Right atrium auricular region (tissue), 2 donors: ENCODE data around the gene PCDHB5. TPM values are rescaled to one million over a fixed set of nuclear protein-coding genes. Genes with fewer than 3 reads are reported as not detected.

Experiments
- total RNA-seq, 2 donors: library from RNA; depleted of rRNA; stranded (reverse); fragments of >200 nt; gene quantifications; one replicate each; pipeline ENCODE4 v1.1.0, GENCODE V29; 2016

The PCDHB5 gene
- total RNA-seq, 2 donors from 2014 or later: 3.8 to 4.3 TPM

Other genes with a start within 250 kb of the PCDHB5 start
- gene PCDHAC1, start 208.9 kb upstream of the PCDHB5 start, total RNA-seq: under 1 TPM; 0.26 to 0.51 TPM
- gene PCDHAC2, start 168.7 kb upstream of the PCDHB5 start, total RNA-seq: 1 to 10 TPM; 3.7 to 4.1 TPM
- not detected for gene PCDHB1, start 83.8 kb upstream of the PCDHB5 start, total RNA-seq
- 1 to 10 TPM; 1.8 to 2.2 TPM for gene PCDHB2, start 40.6 kb upstream of the PCDHB5 start, total RNA-seq
- gene PCDHB3, start 34.7 kb upstream of the PCDHB5 start, total RNA-seq: under 1 TPM; 0.63 to 0.83 TPM
- gene PCDHB4, start 13.4 kb upstream of the PCDHB5 start, total RNA-seq: 1 to 10 TPM; 1.6 to 2.6 TPM
- gene PCDHB6, start 14.9 kb downstream of the PCDHB5 start, total RNA-seq: under 1 TPM; 0.12 to 0.33 TPM
- gene PCDHB7, start 37.4 kb downstream of the PCDHB5 start, total RNA-seq: 1 to 10 TPM; 1.0 to 1.4 TPM
- 1 to 10 TPM in 1 of 2 donors, under 1 TPM in 1; 0.90 to 1.7 TPM for gene PCDHB8, start 42.6 kb downstream of the PCDHB5 start, total RNA-seq
- 1 to 10 TPM; 5.3 TPM for gene PCDHB16, start 47.2 kb downstream of the PCDHB5 start, total RNA-seq
- 1 to 10 TPM; 1.7 to 2.5 TPM for gene PCDHB9, start 52.0 kb downstream of the PCDHB5 start, total RNA-seq
- gene PCDHB10, start 57.1 kb downstream of the PCDHB5 start, total RNA-seq: 1 to 10 TPM; 2.0 to 2.5 TPM
- gene PCDHB11, start 64.4 kb downstream of the PCDHB5 start, total RNA-seq: 1 to 10 TPM; 1.8 to 2.4 TPM
- gene PCDHB12, start 73.5 kb downstream of the PCDHB5 start, total RNA-seq: 1 to 10 TPM; 1.8 to 2.3 TPM
- 1 to 10 TPM; 4.2 to 5.0 TPM for gene PCDHB13, start 78.7 kb downstream of the PCDHB5 start, total RNA-seq
- gene PCDHB14, start 88.1 kb downstream of the PCDHB5 start, total RNA-seq: 1 to 10 TPM; 4.3 to 5.1 TPM
- 1 to 10 TPM; 3.2 to 5.3 TPM for gene PCDHB15, start 110.2 kb downstream of the PCDHB5 start, total RNA-seq
- gene SLC25A2, start 168.8 kb downstream of the PCDHB5 start, total RNA-seq: not detected
- gene TAF7, start 185.6 kb downstream of the PCDHB5 start, total RNA-seq: 10 to 100 TPM; 73.9 to 82.6 TPM
- gene PCDHGA1, start 195.3 kb downstream of the PCDHB5 start, total RNA-seq: 1 to 10 TPM; 1.4 to 2.0 TPM
- gene PCDHGA2, start 203.6 kb downstream of the PCDHB5 start, total RNA-seq: 1 to 10 TPM; 7.5 to 7.7 TPM
- gene PCDHGA3, start 208.6 kb downstream of the PCDHB5 start, total RNA-seq: 1 to 10 TPM; 7.0 to 8.9 TPM
- 1 to 10 TPM; 2.4 to 3.3 TPM for gene PCDHGB1, start 214.9 kb downstream of the PCDHB5 start, total RNA-seq
- gene PCDHGA4, start 219.8 kb downstream of the PCDHB5 start, total RNA-seq: 1 to 10 TPM; 4.4 to 5.7 TPM
- gene PCDHGB2, start 224.8 kb downstream of the PCDHB5 start, total RNA-seq: 1 to 10 TPM; 5.2 to 6.7 TPM
- gene PCDHGA5, start 229.0 kb downstream of the PCDHB5 start, total RNA-seq: 1 to 10 TPM; 4.0 to 5.0 TPM
- gene PCDHGB3, start 235.0 kb downstream of the PCDHB5 start, total RNA-seq: 1 to 10 TPM; 5.4 to 7.2 TPM
- gene PCDHGA6, start 238.7 kb downstream of the PCDHB5 start, total RNA-seq: 1 to 10 TPM; 4.7 to 5.3 TPM
- 1 to 10 TPM; 4.9 to 6.1 TPM for gene PCDHGA7, start 247.5 kb downstream of the PCDHB5 start, total RNA-seq